ENCODE results near the gene IRX2.

The IRX2 gene

GRCh38 chr5:2757563-2758351 is 6.3 kb upstream of the IRX2 start:
- ChIA-PET CTCF (no interaction called here), POLR2A (no interaction called here)
- no peak for DNase-seq (ENCODE audit: extremely low spot score)
- TF ChIP-seq CTCF (IDR thresholded peaks at IDR 0.05; ENCODE audit: control extremely low read depth, extremely low read depth, low read depth, missing control alignments): no peak

DNA sequence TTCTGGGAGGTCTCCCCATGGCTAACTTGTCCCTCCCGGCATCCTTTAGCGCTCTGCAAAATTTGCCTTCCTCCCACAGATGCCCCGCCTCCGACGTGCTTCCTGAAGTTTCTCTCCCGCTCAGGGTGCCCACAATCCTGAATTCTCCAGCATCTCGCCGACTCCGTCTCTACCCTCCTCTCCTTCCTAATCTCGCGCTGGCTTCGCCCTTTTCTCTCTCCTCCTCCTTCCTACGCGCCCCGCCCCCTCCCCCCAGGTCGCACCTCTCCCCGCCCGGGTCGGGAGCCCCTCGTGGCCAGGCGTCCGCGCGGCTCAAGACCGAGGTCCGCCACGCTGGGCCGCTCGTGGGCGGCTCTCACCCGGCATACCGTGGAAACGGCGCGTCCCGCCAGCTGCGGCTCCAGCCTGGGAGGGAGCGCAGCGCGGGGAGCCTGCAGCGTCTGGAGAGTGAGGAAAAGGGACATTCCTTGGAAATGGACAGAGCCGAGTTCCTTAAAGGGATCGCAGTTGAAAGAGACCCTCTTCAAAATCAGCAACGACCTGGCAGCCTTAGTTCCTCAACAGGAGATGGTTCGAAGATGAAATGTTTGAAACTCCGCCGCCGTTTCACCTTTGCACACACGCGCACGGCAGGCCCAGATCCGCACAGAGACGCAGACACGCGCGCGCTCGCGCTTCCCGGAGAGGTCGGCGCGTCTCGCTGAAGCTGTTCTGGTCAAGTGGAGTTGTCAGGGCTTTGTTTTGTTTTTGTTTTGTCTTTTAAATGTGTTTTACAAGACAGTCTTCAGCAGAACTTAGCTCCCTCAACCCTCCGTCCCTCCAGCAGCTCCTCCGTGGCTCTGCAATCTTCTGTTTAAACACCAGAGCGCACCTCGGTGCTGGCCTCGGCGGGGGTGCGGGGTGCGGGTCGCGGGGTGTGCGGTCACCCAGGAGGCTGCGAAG is 5.0 kb upstream of the IRX2 start:
- TF ChIP-seq CTCF (IDR thresholded peaks at IDR 0.05; ENCODE audit: control extremely low read depth, extremely low read depth, low read depth, missing control alignments): no peak
- ChIA-PET POLR2A (no interaction called here), CTCF (interaction anchor here (1.2 kb wide), 1 partner anchor 743 kb away, joined by 3 read pairs; no protein-coding TSS in a partner anchor)
- DNase-seq (ENCODE audit: extremely low spot score): no peak

- ChIA-PET POLR2A (no interaction called here), CTCF (interaction anchor here (1.2 kb wide), 1 partner anchor 742 kb away, joined by 3 read pairs; no protein-coding TSS in a partner anchor)
- no peak for TF ChIP-seq CTCF (IDR thresholded peaks at IDR 0.05; ENCODE audit: control extremely low read depth, extremely low read depth, low read depth, missing control alignments)
- no peak for DNase-seq (ENCODE audit: extremely low spot score)
Observed at GRCh38 chr5:2755681-2756171, 4.2 kb upstream of the IRX2 start.

- no peak for DNase-seq (ENCODE audit: extremely low spot score)
- CTCF ChIA-PET: no interaction called here
- POLR2A ChIA-PET: no interaction called here
- TF ChIP-seq CTCF (IDR thresholded peaks at IDR 0.05; ENCODE audit: control extremely low read depth, extremely low read depth, low read depth, missing control alignments): no peak
Observed at GRCh38 chr5:2755076-2755680, 3.7 kb upstream of the IRX2 start.

- DNase-seq (ENCODE audit: extremely low spot score): no peak
- TF ChIP-seq CTCF (IDR thresholded peaks at IDR 0.05; ENCODE audit: control extremely low read depth, extremely low read depth, low read depth, missing control alignments): no peak
- CTCF ChIA-PET: no interaction called here
- POLR2A ChIA-PET: no interaction called here
Observed at GRCh38 chr5:2754581-2755075, 3.2 kb upstream of the IRX2 start.
